IMR-90 (cell line): ENCODE results near the gene SNTG2. TPM values are rescaled to one million over a fixed set of nuclear protein-coding genes. Genes with fewer than 3 reads are reported as not detected.

Experiments
- ATAC-seq: fragments of 200-7000 bp; cut with Tn5 transposase; 2 replicates; pipeline ENCODE4 v1.9.1; 2020; ENCODE audit warnings: low read depth, mild to moderate bottlenecking, moderate library complexity
- BruUV-seq: library from RNA; stranded (reverse); fragments of 400-500 nt; replicated peaks from 2 replicates; lab custom pipeline; 2021; lab: Mats Ljungman, UMichigan
- CTCF ChIA-PET: fragments of 300-600 bp; formaldehyde crosslinking; extraction: SDS; loops from one replicate; lab custom pipeline; 2021; ENCODE audit warnings: antibody characterized with exemption; lab: Yijun Ruan, JAX
- POLR2A ChIA-PET: fragments of 300-600 bp; sonication (Branson Sonifier 250); formaldehyde crosslinking; loops from one replicate; lab custom pipeline; 2022; ENCODE audit warnings: antibody characterized with exemption; ENCODE audit not compliant: unreplicated experiment; lab: Charles Lee
- DNase-seq: peaks from one replicate; pipeline ENCODE4 v3.0.0; 2013
- H2AFZ ChIP-seq: replicated peaks from 2 replicates; pipeline ENCODE3; 2013; ENCODE audit warnings: low read length, mild to moderate bottlenecking; ENCODE audit not compliant: poor library complexity
- H2AK5ac ChIP-seq: 2 replicates; pipeline ENCODE4 v1.6.1; 2013; ENCODE audit warnings: low read depth, low read length, inconsistent platforms
- H2AK9ac ChIP-seq: replicated peaks from 2 replicates; pipeline ENCODE3; 2013; ENCODE audit warnings: mild to moderate bottlenecking, low read depth, low read length, moderate library complexity; ENCODE audit not compliant: poor library complexity
- H2BK120ac ChIP-seq: 2 replicates; pipeline ENCODE4 v1.6.1; 2013; ENCODE audit warnings: low read depth, low read length, inconsistent platforms
- H2BK15ac ChIP-seq: 3 replicates; pipeline ENCODE4 v1.6.1; 2013; ENCODE audit warnings: low read depth, low read length, inconsistent platforms
- H2BK20ac ChIP-seq: 2 replicates; pipeline ENCODE4 v1.6.1; 2013; ENCODE audit warnings: low read depth, mild to moderate bottlenecking, inconsistent platforms, low read length, moderate library complexity
- H2BK5ac ChIP-seq: 2 replicates; pipeline ENCODE4 v1.6.1; 2013; ENCODE audit warnings: mild to moderate bottlenecking, low read depth, low read length, inconsistent platforms; ENCODE audit not compliant: poor library complexity, severe bottlenecking
- H3K14ac ChIP-seq: replicated peaks from 2 replicates; pipeline ENCODE4 v1.6.1; 2013; ENCODE audit warnings: low read depth, low read length, inconsistent platforms
- H3K18ac ChIP-seq: 2 replicates; pipeline ENCODE4 v1.6.1; 2013; ENCODE audit warnings: low read depth, low read length, control low read depth
- H3K23ac ChIP-seq: 2 replicates; pipeline ENCODE4 v1.6.1; 2013; ENCODE audit warnings: low read depth, low read length, inconsistent platforms
- H3K27ac ChIP-seq: 2 replicates; pipeline ENCODE4 v1.5.1; 2013; ENCODE audit warnings: mild to moderate bottlenecking, control low read depth, low read length; ENCODE audit not compliant: insufficient read depth
- H3K27me3 ChIP-seq: 2 replicates; pipeline ENCODE4 v1.6.1; 2013; ENCODE audit warnings: low read length; ENCODE audit not compliant: control insufficient read depth, insufficient read depth
- H3K36me3 ChIP-seq: 2 replicates; pipeline ENCODE4 v1.6.1; 2013; ENCODE audit warnings: low read length, mixed read lengths; ENCODE audit not compliant: control insufficient read depth, insufficient read depth
- H3K4ac ChIP-seq: 2 replicates; pipeline ENCODE4 v1.6.1; 2013; ENCODE audit warnings: low read depth, low read length, inconsistent platforms
- H3K4me1 ChIP-seq: 2 replicates; pipeline ENCODE4 v1.6.1; 2013; ENCODE audit warnings: low read length, mixed read lengths; ENCODE audit not compliant: control insufficient read depth, insufficient read depth
- H3K4me2 ChIP-seq: 2 replicates; pipeline ENCODE4 v1.6.1; 2013; ENCODE audit warnings: low read depth, mild to moderate bottlenecking, control low read depth, low read length, moderate library complexity
- H3K4me3 ChIP-seq: 2 replicates; pipeline ENCODE4 v1.5.1; 2013; ENCODE audit warnings: low read depth, mild to moderate bottlenecking, control low read depth, low read length, moderate library complexity; ENCODE audit not compliant: insufficient read depth
- H3K56ac ChIP-seq: 2 replicates; pipeline ENCODE4 v1.6.1; 2013; ENCODE audit warnings: low read length, inconsistent platforms; ENCODE audit not compliant: insufficient read depth; ENCODE audit errors: extremely low read depth
- H3K79me1 ChIP-seq, 2 experiments: 2 replicates each; pipeline ENCODE4 v1.6.1; 2013; ENCODE audit warnings: low read length in 2 of 2, inconsistent platforms in 1 of 2, low read depth in 1 of 2
- H3K9ac ChIP-seq: 2 replicates; pipeline ENCODE4 v1.6.1; 2013; ENCODE audit warnings: low read depth, low read length, control low read depth
- H3K9me1 ChIP-seq: 2 replicates; pipeline ENCODE4 v1.6.1; 2013; ENCODE audit warnings: low read length, inconsistent platforms; ENCODE audit not compliant: insufficient read depth
- H3K9me3 ChIP-seq: 2 replicates; pipeline ENCODE4 v1.6.1; 2013; ENCODE audit warnings: low read length; ENCODE audit not compliant: control insufficient read depth, insufficient read depth
- H4K20me1 ChIP-seq: 2 replicates; pipeline ENCODE4 v1.6.1; 2013; ENCODE audit warnings: low read length, inconsistent platforms; ENCODE audit not compliant: insufficient read depth
- H4K5ac ChIP-seq: 2 replicates; pipeline ENCODE4 v1.6.1; 2013; ENCODE audit warnings: mild to moderate bottlenecking, low read depth, low read length, control low read depth
- H4K8ac ChIP-seq, 2 experiments: 2 replicates each; pipeline ENCODE4 v1.6.1; 2013; ENCODE audit warnings: low read depth in 2 of 2, low read length in 2 of 2, control low read depth in 1 of 2, inconsistent platforms in 1 of 2
- H4K91ac ChIP-seq: 2 replicates; pipeline ENCODE4 v1.6.1; 2013; ENCODE audit warnings: low read depth, low read length, inconsistent platforms; ENCODE audit not compliant: insufficient read depth
- BHLHE40 ChIP-seq: fragments of 150-350 bp; IDR thresholded peaks from 2 replicates; pipeline ENCODE4 v1.6.1; 2016; ENCODE audit warnings: mild to moderate bottlenecking, low read depth, low read length
- CEBPB ChIP-seq: IDR thresholded peaks from 2 replicates; pipeline ENCODE4 v1.6.1; 2012; ENCODE audit warnings: low read depth, low read length, improper control_type of control experiment
- CHD1 ChIP-seq: IDR thresholded peaks from 2 replicates; pipeline ENCODE4 v1.6.1; 2012; ENCODE audit warnings: low read depth, low read length, improper control_type of control experiment
- FOS ChIP-seq: fragments of 150-350 bp; IDR thresholded peaks from 2 replicates; pipeline ENCODE4 v1.6.1; 2016; ENCODE audit warnings: low read depth, low read length
- MAZ ChIP-seq: IDR thresholded peaks from 2 replicates; pipeline ENCODE4 v1.6.1; 2012; ENCODE audit warnings: low read depth, mild to moderate bottlenecking, low read length, improper control_type of control experiment, moderate library complexity, borderline replicate concordance
- MXI1 ChIP-seq: IDR thresholded peaks from 2 replicates; pipeline ENCODE4 v1.6.1; 2012; ENCODE audit warnings: low read depth, mild to moderate bottlenecking, low read length, moderate library complexity, borderline replicate concordance
- RAD21 ChIP-seq: IDR thresholded peaks from 2 replicates; pipeline ENCODE4 v1.6.1; 2012; ENCODE audit warnings: low read length, improper control_type of control experiment
- RCOR1 ChIP-seq: IDR thresholded peaks from 2 replicates; pipeline ENCODE4 v1.6.1; 2012; ENCODE audit warnings: mild to moderate bottlenecking, low read length, improper control_type of control experiment; ENCODE audit not compliant: insufficient replicate concordance
- WGBS, 2 experiments: methylation state at CpG; one replicate each; pipeline versions ENCODE4 v1.1.5 to v1.1.7; 2013; ENCODE audit warnings: missing lambda C conversion rate in 2 of 2; ENCODE audit not compliant: insufficient read length in 1 of 2; ENCODE audit errors: extremely low coverage in 2 of 2; 5-methylcytosine and 5-hydroxymethylcytosine counted together
- dilution Hi-C: fragments of 300-500 bp; cut with HindIII; formaldehyde crosslinking; loops from one replicate; pipeline ENCODE4 v1.14.3; 2018; ENCODE audit warnings: low sequenced_read_pairs; ENCODE audit not compliant: unreplicated experiment
- in situ Hi-C: fragments of 300-500 bp; cut with MboI; formaldehyde crosslinking; loops from 3 replicates; pipeline ENCODE4 v1.14.3; 2019; ENCODE audit warnings: low sequenced_read_pairs, inconsistent platforms, mixed read lengths
- intact Hi-C: fragments of 100-400 bp; cut with micrococcal nuclease; formaldehyde crosslinking; loops from 2 replicates; pipeline ENCODE4 v1.10.0; 2022
- polyA plus RNA-seq, 3 experiments: library from polyadenylated mRNA; depleted of rRNA; stranded (reverse); fragments of >200 nt; gene quantifications; 2 replicates each; pipeline ENCODE4 v1.2.3, GENCODE V29; 2012; ENCODE audit warnings: low replicate concordance in 1 of 3
- total RNA-seq: library from RNA; depleted of rRNA; stranded (reverse); fragments of >200 nt; gene quantifications from 2 replicates; pipeline ENCODE4 v1.2.3, GENCODE V29; 2012
- TF ChIP-seq, protein P1 (sequence below): conservative IDR thresholded peaks from 2 replicates; pipeline ENCODE4 v1.5.1; 2012; ENCODE audit warnings: mild to moderate bottlenecking, low read depth, low read length, improper control_type of control experiment

The SNTG2 gene
- total and polyA plus RNA-seq, 2 of the 4 experiments (the other 2 are of a cell fraction): under 0.01 to 0.17 TPM

DNA sequence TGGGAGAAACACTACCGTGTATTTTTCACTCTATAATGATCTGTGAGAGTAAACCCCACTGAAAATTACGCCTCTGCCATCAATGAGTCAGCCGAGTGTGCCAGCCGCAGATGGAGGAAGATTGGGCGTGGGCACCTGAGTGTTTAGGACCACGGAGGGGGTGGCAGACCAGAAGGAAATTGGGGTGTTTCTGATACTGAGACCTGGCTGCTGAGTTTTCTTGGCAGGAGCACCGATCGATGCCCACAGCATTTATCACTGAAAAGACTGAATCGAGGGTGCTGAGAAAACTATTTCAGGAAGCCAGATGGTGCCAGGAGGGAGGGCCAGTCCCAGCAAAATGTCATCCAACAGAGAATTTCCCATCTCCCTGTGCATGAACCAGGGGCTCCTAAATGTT lies 370.7 kb downstream of the SNTG2 start:
- Histone ChIP-seq H2AFZ (no peak overlapping the region), H3K4ac (no peak overlapping the region), H4K91ac (no peak overlapping the region), H4K20me1 (no peaks in the 10 kb centered on the region), H3K79me1 (no peaks in the 10 kb centered on the region), H3K4me1 (no peaks in the 10 kb centered on the region), H3K36me3 (no peaks in the 10 kb centered on the region), H3K56ac (no peak overlapping the region), H3K9me3 (peaks cover 8% of the 10 kb centered on the region), H2BK20ac (no peak overlapping the region), H3K23ac (no peak overlapping the region), H3K14ac (no peak overlapping the region), H3K18ac (no peak overlapping the region), H2BK15ac (no peak overlapping the region), H2AK9ac (no peak overlapping the region), H2AK5ac (no peak overlapping the region), H2BK5ac (no peak overlapping the region), H3K27me3 (no peaks in the 10 kb centered on the region), H3K4me2 (no peak overlapping the region), H4K8ac (no peak overlapping the region), H3K9ac (no peak overlapping the region), H3K9me1 (no peaks in the 10 kb centered on the region), H3K4me3 (no peak overlapping the region), H3K27ac (no peak overlapping the region), H2BK120ac (no peak overlapping the region), H4K5ac (no peak overlapping the region)
- no TSS peak for BruUV-seq
- intact Hi-C loops (no loop called here), dilution Hi-C loops (no loop called here), in situ Hi-C loops (no loop called here)
- ChIA-PET POLR2A (no interaction called here), CTCF (no interaction called here)
- ATAC-seq: no peak
- no peak for DNase-seq
- no peak for TF ChIP-seq MAZ
- no peak for TF ChIP-seq FOS
- no peak for TF ChIP-seq CHD1
- TF ChIP-seq RCOR1: no peak
- no peak for TF ChIP-seq RAD21
- TF ChIP-seq, protein P1, sequence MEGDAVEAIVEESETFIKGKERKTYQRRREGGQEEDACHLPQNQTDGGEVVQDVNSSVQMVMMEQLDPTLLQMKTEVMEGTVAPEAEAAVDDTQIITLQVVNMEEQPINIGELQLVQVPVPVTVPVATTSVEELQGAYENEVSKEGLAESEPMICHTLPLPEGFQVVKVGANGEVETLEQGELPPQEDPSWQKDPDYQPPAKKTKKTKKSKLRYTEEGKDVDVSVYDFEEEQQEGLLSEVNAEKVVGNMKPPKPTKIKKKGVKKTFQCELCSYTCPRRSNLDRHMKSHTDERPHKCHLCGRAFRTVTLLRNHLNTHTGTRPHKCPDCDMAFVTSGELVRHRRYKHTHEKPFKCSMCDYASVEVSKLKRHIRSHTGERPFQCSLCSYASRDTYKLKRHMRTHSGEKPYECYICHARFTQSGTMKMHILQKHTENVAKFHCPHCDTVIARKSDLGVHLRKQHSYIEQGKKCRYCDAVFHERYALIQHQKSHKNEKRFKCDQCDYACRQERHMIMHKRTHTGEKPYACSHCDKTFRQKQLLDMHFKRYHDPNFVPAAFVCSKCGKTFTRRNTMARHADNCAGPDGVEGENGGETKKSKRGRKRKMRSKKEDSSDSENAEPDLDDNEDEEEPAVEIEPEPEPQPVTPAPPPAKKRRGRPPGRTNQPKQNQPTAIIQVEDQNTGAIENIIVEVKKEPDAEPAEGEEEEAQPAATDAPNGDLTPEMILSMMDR: no peak
- no peak for TF ChIP-seq MXI1
- no peak for TF ChIP-seq BHLHE40
- TF ChIP-seq CEBPB: no peak
- WGBS, 2 experiments: no CpG with 5 or more reads among the region's 9 CpGs
